ENCODE measurements around the gene ASB10.

- no peak for TF ChIP-seq CTCF (IDR thresholded peaks at IDR 0.05)
- TF ChIP-seq POLR2A (IDR thresholded peaks at IDR 0.05), result no peak
These were observed 25.3 kb downstream of the ASB10 start for GRCh38 chr7:151161757-151162156.

Measured in esophagus squamous epithelium (tissue), 4 donors.